SK-N-MC (cell line): Measurements from ENCODE around the gene RNMT.

Experiments used
- FOXP2 ChIP-seq: optimal IDR thresholded peaks from 2 replicates; pipeline ENCODE3; 2011; ENCODE audit warnings: mild to moderate bottlenecking, moderate library complexity; ENCODE audit not compliant: insufficient read depth; ENCODE audit errors: extremely low read length, control extremely low read depth
- POLR2AphosphoS5 ChIP-seq: IDR thresholded peaks from 2 replicates; pipeline ENCODE4 v1.6.1; 2012; ENCODE audit warnings: mild to moderate bottlenecking, low read depth, low read length, borderline replicate concordance

DNA sequence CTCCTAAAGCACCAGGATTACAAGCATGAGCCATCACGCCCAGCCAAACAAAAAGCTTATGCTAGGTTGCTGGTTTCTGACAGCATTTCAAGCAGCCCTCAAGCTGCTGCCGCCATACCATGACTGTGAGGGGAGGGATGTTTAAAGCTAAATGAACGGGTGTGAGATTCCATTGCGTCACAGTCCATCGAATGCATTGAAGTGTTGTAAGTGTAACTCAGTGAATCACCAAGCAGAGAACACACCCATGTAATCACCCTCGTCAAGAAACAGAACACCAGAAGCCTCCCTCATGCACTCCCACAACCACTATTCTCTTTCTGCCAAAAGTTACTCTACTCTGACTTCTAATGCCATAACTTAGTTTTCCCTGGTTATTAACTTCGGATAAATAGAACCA is 64.7 kb downstream of the RNMT start:
- TF ChIP-seq FOXP2 (no peak), POLR2AphosphoS5 (no peak)
